Suprapubic skin (tissue), 4 donors: ENCODE results near the gene STYXL1.

ENCODE experiments used
- CTCF ChIP-seq, 2 donors: fragments of 200-600 bp in 1 of 2; fragments of 450-650 bp in 1 of 2; sonication (generic) in 1 of 2; IDR thresholded peaks; one replicate each; pipeline ENCODE4 v1.5.1; 2016 to 2019; ENCODE audit warnings: antibody characterized with exemption in 2 of 2, mild to moderate bottlenecking in 1 of 2, moderate library complexity in 1 of 2
- POLR2A ChIP-seq, 2 donors: fragments of 450-650 bp; IDR thresholded peaks; one replicate each; pipeline ENCODE4 v1.6.1; 2017; ENCODE audit warnings: antibody characterized with exemption in 2 of 2, mild to moderate bottlenecking in 2 of 2, moderate library complexity in 2 of 2
- POLR2AphosphoS5 ChIP-seq, 3 donors: sonication (generic); formaldehyde crosslinking; IDR thresholded peaks; one replicate each; pipeline ENCODE4 v1.6.1; 2017; ENCODE audit warnings: antibody characterized with exemption in 3 of 3

GRCh38 chr7:76072243-76073148 lies 24.7 kb upstream of the STYXL1 start:
- TF ChIP-seq CTCF (IDR thresholded peaks at IDR 0.05), result no peak
- no peak for TF ChIP-seq POLR2AphosphoS5 (IDR thresholded peaks at IDR 0.05)
- no peak for TF ChIP-seq POLR2A (IDR thresholded peaks at IDR 0.05)
